ENCODE measurements around the gene SLC43A2.
A peak's percentile ranks its signal among the peaks of the same experiment; 100 is the strongest.

The SLC43A2 gene

DNA sequence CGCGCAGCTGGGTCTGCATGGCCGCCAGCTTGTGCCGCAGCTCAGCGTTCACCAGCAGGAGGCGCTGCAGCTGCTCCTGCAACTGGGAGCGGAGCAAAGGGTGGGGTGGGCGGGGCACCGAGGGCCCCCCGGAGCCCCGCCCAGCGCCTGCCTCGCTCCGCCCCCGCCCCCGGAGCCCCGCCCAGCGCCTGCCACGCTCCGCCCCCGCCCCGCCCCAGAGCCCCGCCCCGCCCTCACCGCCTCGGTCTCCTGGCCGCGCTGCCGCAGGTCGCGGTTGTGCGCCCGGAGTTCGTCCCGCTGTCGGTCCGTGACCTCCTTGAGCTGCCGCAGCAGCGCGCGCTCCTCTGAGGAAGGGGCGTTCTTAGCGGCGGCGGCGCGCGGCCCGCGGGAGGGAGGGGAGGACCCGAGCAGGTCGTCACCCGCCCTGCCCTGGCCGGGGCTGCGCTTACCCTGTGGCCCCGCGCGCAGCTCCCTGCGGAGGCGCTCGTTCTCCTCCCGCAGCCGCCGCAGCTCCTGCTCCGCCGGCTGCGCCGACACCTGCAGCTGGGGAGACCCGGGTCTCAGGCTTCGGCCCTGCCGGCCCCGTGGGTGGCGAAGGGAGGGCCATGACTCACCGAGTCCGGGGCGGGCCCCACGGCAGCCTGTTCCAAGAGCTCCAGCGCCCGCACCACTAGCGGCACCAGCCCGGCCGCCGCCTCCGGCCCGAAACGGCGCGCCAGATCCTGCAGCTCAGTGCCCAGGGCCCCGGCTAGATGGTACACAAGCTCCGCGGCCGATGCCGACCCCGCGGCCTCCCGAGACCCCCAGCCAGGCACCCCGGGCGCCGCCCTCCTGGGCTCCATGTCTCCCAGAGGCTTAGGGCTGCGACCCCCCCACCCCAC, 20.6 kb upstream of the SLC43A2 start:
- H3K79me1 ChIP-seq (ENCODE audit: low read depth, low read length), result no peaks in the 10 kb centered on the region
- peak overlapping the region; percentile 93 for H3K18ac ChIP-seq (ENCODE audit: low read length)
- H2BK120ac ChIP-seq (ENCODE audit: low read depth, low read length), result no peak overlapping the region
- peak overlapping the region; percentile 89 for H2AFZ ChIP-seq (ENCODE audit: low read length)
- peak overlapping the region; percentile 88 for H3K9ac ChIP-seq (ENCODE audit: low read depth, low read length, poor library complexity)
- no peak overlapping the region for H4K91ac ChIP-seq (ENCODE audit: low read depth, low read length, poor library complexity)
- H2BK15ac ChIP-seq (ENCODE audit: low read length), result no peak overlapping the region
- H2AK5ac ChIP-seq (ENCODE audit: low read depth, low read length), result no peak overlapping the region
- H3K27ac ChIP-seq (replicated peaks; ENCODE audit: low read length), result peak overlapping the region; percentile 80
- peak overlapping the region; percentile 57 for H2BK5ac ChIP-seq (ENCODE audit: low read length)
- peaks cover 17 to 34% of the 10 kb centered on the region in 2 donors for H3K4me1 ChIP-seq (ENCODE audit: control insufficient read depth in 2 of 2, insufficient read depth in 1 of 2, low read depth in 1 of 2, low read length in 2 of 2)
- H3K14ac ChIP-seq (ENCODE audit: low read length), result no peak overlapping the region
- no peak overlapping the region for H3K4ac ChIP-seq (ENCODE audit: low read length)
- H3K4me2 ChIP-seq (ENCODE audit: insufficient read depth, low read length, poor library complexity, severe bottlenecking), result peak overlapping the region; percentile 97
- H3K4me3 ChIP-seq (ENCODE audit: low read length in 2 of 2), result peak overlapping the region; percentile 47 to 70
- WGBS, 2 donors (ENCODE audit: extremely low coverage in 2 of 2, insufficient read length in 2 of 2, insufficient replicate concordance in 1 of 2), result no CpG with 5 or more reads among the region's 100 CpGs
- peak overlapping the region; percentile 88 for H3K23ac ChIP-seq (ENCODE audit: low read depth, low read length, poor library complexity)
- no peak overlapping the region for H4K8ac ChIP-seq (ENCODE audit: low read depth, low read length)
- H3K9me3 ChIP-seq (replicated peaks in 1 of 2; ENCODE audit: control insufficient read depth in 2 of 2, insufficient read depth in 1 of 2, low read depth in 1 of 2, low read length in 2 of 2), result peaks cover 0 to 4% of the 10 kb centered on the region in 2 donors
- H2BK12ac ChIP-seq (ENCODE audit: low read length), result no peak overlapping the region
- peaks cover 0 to 17% (median 0%) of the 10 kb centered on the region in 3 experiments for H3K27me3 ChIP-seq (ENCODE audit: control insufficient read depth in 3 of 3, insufficient read depth in 3 of 3, low read depth in 1 of 3, low read length in 3 of 3)
- peaks cover 33 to 51% of the 10 kb centered on the region in 2 donors for H3K36me3 ChIP-seq (replicated peaks in 1 of 2; ENCODE audit: control insufficient read depth in 2 of 2, insufficient read depth in 2 of 2, low read length in 2 of 2)
- DNase-seq (ENCODE audit: low spot score), result peak; percentile 97

- Histone ChIP-seq H3K27me3 (ENCODE audit: control insufficient read depth in 3 of 3, insufficient read depth in 3 of 3, low read depth in 1 of 3, low read length in 3 of 3) (peaks cover 0 to 25% (median 0%) of the 10 kb centered on the region in 3 experiments), H2AFZ (ENCODE audit: low read length) (peak overlapping the region; percentile 75), H3K4me1 (ENCODE audit: control insufficient read depth in 2 of 2, insufficient read depth in 1 of 2, low read depth in 1 of 2, low read length in 2 of 2) (peaks cover 17 to 36% of the 10 kb centered on the region in 2 donors)
Measured at GRCh38 chr17:1648173-1648962, 19.7 kb upstream of the SLC43A2 start.

GRCh38 chr17:1647802-1648171, 19.2 kb upstream of the SLC43A2 start:
- H3K4me2 ChIP-seq (ENCODE audit: insufficient read depth, low read length, poor library complexity, severe bottlenecking), result no peak overlapping the region
- H3K36me3 ChIP-seq (replicated peaks in 1 of 2; ENCODE audit: control insufficient read depth in 2 of 2, insufficient read depth in 2 of 2, low read length in 2 of 2), result peaks cover 19 to 36% of the 10 kb centered on the region in 2 donors
- peak overlapping the region; percentile 83 for H2BK15ac ChIP-seq (ENCODE audit: low read length)
- H3K9ac ChIP-seq (ENCODE audit: low read depth, low read length, poor library complexity), result peak overlapping the region; percentile 78
- H3K27ac ChIP-seq (replicated peaks; ENCODE audit: low read length), result no peak overlapping the region
- peak overlapping the region; percentile 16 for H2BK120ac ChIP-seq (ENCODE audit: low read depth, low read length)
- no CpG with 5 or more reads among the region's 11 CpGs for WGBS, 2 donors (ENCODE audit: extremely low coverage in 2 of 2, insufficient read length in 2 of 2, insufficient replicate concordance in 1 of 2)
- no peak overlapping the region for H4K8ac ChIP-seq (ENCODE audit: low read depth, low read length)
- no peak for DNase-seq (ENCODE audit: low spot score)
- H2AK5ac ChIP-seq (ENCODE audit: low read depth, low read length), result peak overlapping the region; percentile 92
- peak overlapping the region; percentile 75 for H3K23ac ChIP-seq (ENCODE audit: low read depth, low read length, poor library complexity)
- H2BK5ac ChIP-seq (ENCODE audit: low read length), result peak overlapping the region; percentile 68
- H3K4me3 ChIP-seq (ENCODE audit: low read length in 2 of 2), result no peak overlapping the region
- H3K4me1 ChIP-seq (ENCODE audit: control insufficient read depth in 2 of 2, insufficient read depth in 1 of 2, low read depth in 1 of 2, low read length in 2 of 2), result peaks cover 17 to 36% of the 10 kb centered on the region in 2 donors
- H3K27me3 ChIP-seq (ENCODE audit: control insufficient read depth in 3 of 3, insufficient read depth in 3 of 3, low read depth in 1 of 3, low read length in 3 of 3), result peaks cover 0 to 27% (median 0%) of the 10 kb centered on the region in 3 experiments
- H3K4ac ChIP-seq (ENCODE audit: low read length), result no peak overlapping the region
- H2AFZ ChIP-seq (ENCODE audit: low read length), result no peak overlapping the region
- H3K18ac ChIP-seq (ENCODE audit: low read length), result peak overlapping the region; percentile 84
- peak overlapping the region; percentile 95 for H3K14ac ChIP-seq (ENCODE audit: low read length)
- H3K9me3 ChIP-seq (replicated peaks in 1 of 2; ENCODE audit: control insufficient read depth in 2 of 2, insufficient read depth in 1 of 2, low read depth in 1 of 2, low read length in 2 of 2), result peaks cover 0 to 4% of the 10 kb centered on the region in 2 donors
- H3K79me1 ChIP-seq (ENCODE audit: low read depth, low read length), result no peaks in the 10 kb centered on the region
- H2BK12ac ChIP-seq (ENCODE audit: low read length), result no peak overlapping the region
- no peak overlapping the region for H4K91ac ChIP-seq (ENCODE audit: low read depth, low read length, poor library complexity)

More at GRCh38 chr17:1648173-1648962, 19.7 kb upstream of the SLC43A2 start:
- H3K18ac ChIP-seq (ENCODE audit: low read length), result peak overlapping the region; percentile 84
- DNase-seq (ENCODE audit: low spot score), result no peak
- peak overlapping the region; percentile 92 for H2AK5ac ChIP-seq (ENCODE audit: low read depth, low read length)
- no peaks in the 10 kb centered on the region for H3K79me1 ChIP-seq (ENCODE audit: low read depth, low read length)
- H3K4me3 ChIP-seq (ENCODE audit: low read length in 2 of 2), result peak overlapping the region; percentile 8 to 79
- WGBS, 2 donors (ENCODE audit: extremely low coverage in 2 of 2, insufficient read length in 2 of 2, insufficient replicate concordance in 1 of 2), result no CpG with 5 or more reads among the region's 54 CpGs
- H3K14ac ChIP-seq (ENCODE audit: low read length), result peak overlapping the region; percentile 95
- H3K36me3 ChIP-seq (replicated peaks in 1 of 2; ENCODE audit: control insufficient read depth in 2 of 2, insufficient read depth in 2 of 2, low read length in 2 of 2), result peaks cover 25 to 42% of the 10 kb centered on the region in 2 donors
- H3K9ac ChIP-seq (ENCODE audit: low read depth, low read length, poor library complexity), result peak overlapping the region; percentile 64
- peak overlapping the region; percentile 75 for H3K4me2 ChIP-seq (ENCODE audit: insufficient read depth, low read length, poor library complexity, severe bottlenecking)
- H4K91ac ChIP-seq (ENCODE audit: low read depth, low read length, poor library complexity), result no peak overlapping the region
- H2BK5ac ChIP-seq (ENCODE audit: low read length), result peak overlapping the region; percentile 68
- H4K8ac ChIP-seq (ENCODE audit: low read depth, low read length), result no peak overlapping the region
- H3K27ac ChIP-seq (replicated peaks; ENCODE audit: low read length), result peak overlapping the region; percentile 65
- H3K9me3 ChIP-seq (replicated peaks in 1 of 2; ENCODE audit: control insufficient read depth in 2 of 2, insufficient read depth in 1 of 2, low read depth in 1 of 2, low read length in 2 of 2), result peaks cover 0 to 4% of the 10 kb centered on the region in 2 donors
- H2BK15ac ChIP-seq (ENCODE audit: low read length), result peak overlapping the region; percentile 83
- H3K4ac ChIP-seq (ENCODE audit: low read length), result peak overlapping the region; percentile 3
- H2BK120ac ChIP-seq (ENCODE audit: low read depth, low read length), result peak overlapping the region; percentile 16
- H3K23ac ChIP-seq (ENCODE audit: low read depth, low read length, poor library complexity), result peak overlapping the region; percentile 75
- H2BK12ac ChIP-seq (ENCODE audit: low read length), result peak overlapping the region; percentile 90
